ENCODE data around the gene ITGB1BP1.

The ITGB1BP1 gene

GRCh38 chr2:9423100-9423921, at the start of gene ITGB1BP1, which contains the start of gene CPSF3:
TSS of gene ITGB1BP1 (minus strand) at chr2:9423528. CDS start at chr2:9418697, 4,831 bp downstream.
TSS of gene CPSF3 (plus strand) at chr2:9423654. CDS start at chr2:9423774, 120 bp downstream.
- peak; percentile 99 for DNase-seq

- DNase-seq, result no peak
Observed at GRCh38 chr2:9472511-9472910, 49.2 kb upstream of the ITGB1BP1 start.

- DNase-seq, result no peak
Observed at GRCh38 chr2:9471206-9471605, 47.9 kb upstream of the ITGB1BP1 start.

- no peak for DNase-seq
Observed at GRCh38 chr2:9467687-9468086, 44.4 kb upstream of the ITGB1BP1 start.

- DNase-seq, result no peak
Observed at GRCh38 chr2:9466147-9466683, 42.9 kb upstream of the ITGB1BP1 start.

- no peak for DNase-seq
Observed at GRCh38 chr2:9465170-9465569, 41.8 kb upstream of the ITGB1BP1 start.

GRCh38 chr2:9463698-9464034, 40.3 kb upstream of the ITGB1BP1 start:
- DNase-seq, result peak; percentile 50

- no peak for DNase-seq
Observed at GRCh38 chr2:9462886-9463697, 39.8 kb upstream of the ITGB1BP1 start.

GRCh38 chr2:9462313-9462712, 39.0 kb upstream of the ITGB1BP1 start:
- DNase-seq, result no peak

- no peak for DNase-seq
Observed at GRCh38 chr2:9461079-9461478, 37.8 kb upstream of the ITGB1BP1 start.

- no peak for DNase-seq
Observed at GRCh38 chr2:9460441-9461017, 37.2 kb upstream of the ITGB1BP1 start.

GRCh38 chr2:9451231-9451630, 27.9 kb upstream of the ITGB1BP1 start:
- no peak for DNase-seq

GRCh38 chr2:9445089-9445488, 21.8 kb upstream of the ITGB1BP1 start:
- no peak for DNase-seq

- no peak for DNase-seq
Observed at GRCh38 chr2:9443526-9443925, 20.2 kb upstream of the ITGB1BP1 start.

- DNase-seq, result no peak
Observed at GRCh38 chr2:9441556-9441955, 18.2 kb upstream of the ITGB1BP1 start.

GRCh38 chr2:9440058-9440727, 16.9 kb upstream of the ITGB1BP1 start:
- no peak for DNase-seq

GRCh38 chr2:9439536-9439935, 16.2 kb upstream of the ITGB1BP1 start:
- no peak for DNase-seq

- no peak for DNase-seq
Observed at GRCh38 chr2:9434489-9434888, 11.2 kb upstream of the ITGB1BP1 start.

GRCh38 chr2:9430316-9431293, 7.3 kb upstream of the ITGB1BP1 start:
- DNase-seq, result no peak

- DNase-seq, result no peak
Observed at GRCh38 chr2:9428965-9429577, 5.7 kb upstream of the ITGB1BP1 start.

Data from inflammatory macrophage treated with lipopolysaccharide for 4 hours (primary cell).